ENCODE measurements around the gene PTMS. TPM values are rescaled to one million over a fixed set of nuclear protein-coding genes. Genes with fewer than 3 reads are reported as not detected.

Gene PTMS
- total and polyA plus RNA-seq, 4 donors, result 358 to 584 (median 473) TPM

DNA sequence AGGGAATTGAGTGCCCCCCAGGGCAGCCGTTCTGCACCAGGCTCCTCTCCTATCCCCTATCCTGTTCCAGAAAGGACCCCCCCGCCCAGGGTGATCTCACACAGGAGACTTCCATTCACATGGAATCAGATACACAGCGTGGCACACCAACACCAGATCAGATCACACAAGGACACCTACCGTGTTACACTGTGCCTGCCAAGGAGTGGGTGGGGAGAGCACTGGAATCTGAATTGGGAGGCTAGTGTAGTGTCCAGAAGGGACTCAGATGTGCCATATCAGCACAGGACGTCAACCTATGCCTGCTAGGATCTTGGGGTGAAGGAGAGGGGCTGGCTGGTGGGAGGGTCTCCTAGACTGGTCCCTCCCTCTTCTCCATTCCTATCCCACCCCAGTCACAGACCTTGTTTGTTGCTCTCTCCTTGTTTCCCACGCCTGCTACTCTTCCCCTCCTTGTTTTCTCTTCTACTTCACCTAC is 2.3 kb downstream of the PTMS start:
- intact Hi-C loops (cut with DNase I), result loop anchor here in 1 of 2 donors (5.0 kb wide), 2 partner anchors 104 to 161 kb away; partner anchors contain the start of genes CHD4 and SPSB2
- Histone ChIP-seq H3K27me3 (ENCODE audit: control insufficient read depth in 1 of 2, insufficient read depth in 2 of 2, low read length in 1 of 2) (no peaks in the 10 kb centered on the region), H3K4me3 (ENCODE audit: low read length in 2 of 2) (peak overlapping the region in 1 of 2 donors; percentile 94), H3K4me1 (ENCODE audit: control insufficient read depth in 1 of 2, insufficient read depth in 2 of 2, low read length in 2 of 2) (no peaks in the 10 kb centered on the region), H3K36me3 (ENCODE audit: control insufficient read depth in 1 of 2, insufficient read depth in 2 of 2, low read length in 1 of 2) (peaks cover 0 to 5% of the 10 kb centered on the region in 2 donors), H3K9me3 (ENCODE audit: control insufficient read depth, low read length) (no peaks in the 10 kb centered on the region), H3K27ac (ENCODE audit: low read depth in 1 of 2, low read length in 2 of 2) (peak overlapping the region in 1 of 2 donors; percentile 21)
- ATAC-seq (ENCODE audit: low FRiP score) (no peak), DNase-seq (no peak)
- 7 to 14% methylated on average over 6 of the region's 6 CpGs for WGBS, 2 donors

DNA sequence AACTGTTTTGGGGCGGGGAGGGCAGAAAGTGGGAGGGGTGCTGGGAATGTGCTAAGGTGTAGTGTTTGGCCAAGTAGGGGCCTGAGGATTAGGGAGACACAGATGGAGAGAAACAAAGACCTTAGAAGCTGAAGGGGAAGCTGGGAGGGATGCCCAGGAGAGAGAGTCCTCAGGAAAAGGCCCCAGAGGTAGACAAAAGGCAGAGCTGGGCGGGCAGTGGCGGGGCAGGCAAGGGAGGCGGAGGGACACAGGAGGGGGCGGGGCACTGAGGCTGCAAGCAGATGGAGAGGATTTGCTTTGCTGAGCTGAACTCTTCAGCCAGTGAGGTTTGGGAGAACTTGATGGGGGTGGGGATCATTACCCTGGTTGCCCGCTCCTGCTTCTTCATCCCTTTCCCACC is 2.8 kb downstream of the PTMS start:
- Histone ChIP-seq H3K36me3 (ENCODE audit: control insufficient read depth in 1 of 2, insufficient read depth in 2 of 2, low read length in 1 of 2) (peaks cover 0 to 5% of the 10 kb centered on the region in 2 donors), H3K4me1 (ENCODE audit: control insufficient read depth in 1 of 2, insufficient read depth in 2 of 2, low read length in 2 of 2) (no peaks in the 10 kb centered on the region), H3K27me3 (ENCODE audit: control insufficient read depth in 1 of 2, insufficient read depth in 2 of 2, low read length in 1 of 2) (no peaks in the 10 kb centered on the region), H3K9me3 (ENCODE audit: control insufficient read depth, low read length) (no peaks in the 10 kb centered on the region), H3K4me3 (ENCODE audit: low read length in 2 of 2) (no peak overlapping the region), H3K27ac (ENCODE audit: low read depth in 1 of 2, low read length in 2 of 2) (no peak overlapping the region)
- DNase-seq (peak in 1 of 2 donors; percentile 86), ATAC-seq (ENCODE audit: low FRiP score) (no peak)
- 25 to 35% methylated on average over 6 of the region's 6 CpGs for WGBS, 2 donors
- intact Hi-C loops (cut with DNase I), result loop anchor here in 1 of 2 donors (5.0 kb wide), 2 partner anchors 103 to 162 kb away; partner anchors contain the start of genes CHD4 and SPSB2

DNA sequence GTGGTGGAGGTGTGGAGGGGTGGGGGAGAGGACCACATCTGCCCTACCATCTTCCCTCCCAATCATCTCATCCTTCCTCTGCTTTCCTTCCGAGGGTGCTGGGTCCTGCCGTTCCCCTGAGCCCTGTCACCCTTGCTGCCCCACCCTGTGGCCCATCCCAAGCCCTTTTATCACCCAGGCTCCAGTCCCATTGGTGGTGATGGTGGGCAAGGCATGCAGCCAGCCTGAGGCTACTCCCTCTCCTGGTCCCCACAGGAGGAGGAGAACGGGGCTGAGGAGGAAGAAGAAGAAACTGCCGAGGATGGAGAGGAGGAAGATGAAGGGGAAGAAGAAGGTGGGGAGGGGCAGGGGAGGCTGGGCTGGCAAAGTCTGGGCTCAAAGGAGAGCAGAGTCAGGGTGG is 3.5 kb downstream of the PTMS start:
- Histone ChIP-seq H3K27me3 (ENCODE audit: control insufficient read depth in 1 of 2, insufficient read depth in 2 of 2, low read length in 1 of 2) (no peaks in the 10 kb centered on the region), H3K4me3 (ENCODE audit: low read length in 2 of 2) (no peak overlapping the region), H3K27ac (ENCODE audit: low read depth in 1 of 2, low read length in 2 of 2) (no peak overlapping the region), H3K9me3 (ENCODE audit: control insufficient read depth, low read length) (no peaks in the 10 kb centered on the region), H3K36me3 (ENCODE audit: control insufficient read depth in 1 of 2, insufficient read depth in 2 of 2, low read length in 1 of 2) (peaks cover 0 to 5% of the 10 kb centered on the region in 2 donors), H3K4me1 (ENCODE audit: control insufficient read depth in 1 of 2, insufficient read depth in 2 of 2, low read length in 2 of 2) (no peaks in the 10 kb centered on the region)
- ATAC-seq (ENCODE audit: low FRiP score), result no peak
- intact Hi-C loops (cut with DNase I), result loop anchor here (5.0 to 10.0 kb wide), 3 partner anchors 103 to 162 kb away; partner anchors contain the start of genes CHD4 (in 1 of the 2) and SPSB2 (in 1 of the 2)
- WGBS, 2 donors, result 38 to 52% methylated on average over 4 of the region's 4 CpGs
- DNase-seq, result no peak

DNA sequence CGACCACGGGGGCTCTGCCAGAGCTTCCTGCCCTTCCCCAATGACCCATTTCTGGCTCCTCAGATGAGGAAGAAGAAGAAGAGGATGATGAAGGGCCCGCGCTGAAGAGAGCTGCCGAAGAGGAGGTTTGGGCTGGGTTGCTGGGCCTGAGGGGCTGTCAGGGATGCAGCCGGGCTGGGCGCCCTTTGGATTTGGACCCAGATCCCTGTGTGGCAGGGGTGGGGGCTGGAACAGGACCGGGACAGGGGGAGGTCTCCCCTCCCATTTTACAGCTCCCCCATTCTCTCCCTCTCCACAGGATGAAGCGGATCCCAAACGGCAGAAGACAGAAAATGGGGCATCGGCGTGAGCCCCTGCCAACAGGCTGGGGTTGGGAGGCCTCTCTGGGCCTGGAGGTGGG is 3.9 kb downstream of the PTMS start:
- no peaks in the 10 kb centered on the region for H3K27me3 ChIP-seq (ENCODE audit: control insufficient read depth in 1 of 2, insufficient read depth in 2 of 2, low read length in 1 of 2)
- H3K36me3 ChIP-seq (ENCODE audit: control insufficient read depth in 1 of 2, insufficient read depth in 2 of 2, low read length in 1 of 2), result peaks cover 0 to 5% of the 10 kb centered on the region in 2 donors
- no peaks in the 10 kb centered on the region for H3K4me1 ChIP-seq (ENCODE audit: control insufficient read depth in 1 of 2, insufficient read depth in 2 of 2, low read length in 2 of 2)
- H3K4me3 ChIP-seq (ENCODE audit: low read length in 2 of 2), result no peak overlapping the region
- H3K9me3 ChIP-seq (ENCODE audit: control insufficient read depth, low read length), result no peaks in the 10 kb centered on the region
- ATAC-seq (ENCODE audit: low FRiP score) (no peak), DNase-seq (no peak)
- WGBS, 2 donors, result 78 to 87% methylated on average over 12 of the region's 12 CpGs
- intact Hi-C loops (cut with DNase I), result loop anchor here in 1 of 2 donors (10.0 kb wide), 1 partner anchor 155 kb away; no protein-coding TSS in a partner anchor
- H3K27ac ChIP-seq (ENCODE audit: low read depth in 1 of 2, low read length in 2 of 2), result no peak overlapping the region

DNA sequence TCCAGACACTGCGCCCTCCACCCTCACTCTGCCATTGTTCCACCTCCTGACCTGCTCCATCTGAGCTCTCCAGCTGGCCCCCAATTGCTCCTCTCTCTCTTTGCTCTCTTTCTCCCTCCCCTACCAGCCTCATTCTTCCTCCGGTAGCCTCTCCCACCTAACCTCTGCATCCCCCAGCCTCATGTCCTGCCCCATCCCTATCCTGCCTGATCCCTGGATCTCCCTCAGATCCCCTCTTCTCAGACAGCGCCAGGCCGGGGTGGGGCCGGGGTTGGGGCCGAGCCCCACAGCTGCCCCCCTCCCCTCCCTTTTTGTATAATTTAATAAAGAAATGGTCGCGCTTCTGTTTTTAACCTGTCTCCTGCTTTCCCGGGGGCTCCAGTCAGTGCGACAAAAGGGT is 4.4 kb downstream of the PTMS start:
- no peaks in the 10 kb centered on the region for H3K4me1 ChIP-seq (ENCODE audit: control insufficient read depth in 1 of 2, insufficient read depth in 2 of 2, low read length in 2 of 2)
- ATAC-seq (ENCODE audit: low FRiP score) (no peak), DNase-seq (no peak)
- H3K27ac ChIP-seq (ENCODE audit: low read depth in 1 of 2, low read length in 2 of 2), result no peak overlapping the region
- H3K36me3 ChIP-seq (ENCODE audit: control insufficient read depth in 1 of 2, insufficient read depth in 2 of 2, low read length in 1 of 2), result peaks cover 0 to 5% of the 10 kb centered on the region in 2 donors
- H3K4me3 ChIP-seq (ENCODE audit: low read length in 2 of 2), result no peak overlapping the region
- H3K9me3 ChIP-seq (ENCODE audit: control insufficient read depth, low read length), result no peaks in the 10 kb centered on the region
- intact Hi-C loops (cut with DNase I), result loop anchor here in 1 of 2 donors (10.0 kb wide), 1 partner anchor 156 kb away; no protein-coding TSS in a partner anchor
- no peaks in the 10 kb centered on the region for H3K27me3 ChIP-seq (ENCODE audit: control insufficient read depth in 1 of 2, insufficient read depth in 2 of 2, low read length in 1 of 2)
- WGBS, 2 donors, result 79 to 81% methylated on average over 10 of the region's 10 CpGs

DNA sequence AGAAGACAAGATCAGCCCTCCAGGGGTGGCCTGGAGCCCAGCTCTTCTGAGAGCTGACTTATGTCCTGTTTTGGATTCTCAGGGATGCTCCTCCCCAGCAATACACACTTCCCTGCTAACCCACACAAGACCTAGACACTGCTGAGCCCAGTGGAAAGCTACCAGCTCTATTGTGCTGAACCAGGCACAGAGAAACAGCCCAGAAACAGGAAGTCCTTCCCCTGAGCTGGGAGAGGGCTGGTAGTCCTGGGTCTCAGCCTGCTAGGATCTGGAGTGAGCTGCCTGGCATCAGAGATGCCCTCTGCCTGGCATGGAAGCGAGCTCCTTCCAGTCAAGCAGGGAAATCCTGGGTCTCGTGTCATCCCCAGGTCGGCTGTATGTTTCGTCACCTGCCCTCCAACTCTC is 4.9 kb downstream of the PTMS start:
- Histone ChIP-seq H3K27ac (ENCODE audit: low read depth in 1 of 2, low read length in 2 of 2) (no peak overlapping the region), H3K27me3 (ENCODE audit: control insufficient read depth in 1 of 2, insufficient read depth in 2 of 2, low read length in 1 of 2) (no peaks in the 10 kb centered on the region), H3K4me1 (ENCODE audit: control insufficient read depth in 1 of 2, insufficient read depth in 2 of 2, low read length in 2 of 2) (no peaks in the 10 kb centered on the region), H3K4me3 (ENCODE audit: low read length in 2 of 2) (no peak overlapping the region), H3K36me3 (ENCODE audit: control insufficient read depth in 1 of 2, insufficient read depth in 2 of 2, low read length in 1 of 2) (peaks cover 0 to 5% of the 10 kb centered on the region in 2 donors), H3K9me3 (ENCODE audit: control insufficient read depth, low read length) (no peaks in the 10 kb centered on the region)
- WGBS, 2 donors, result 85 to 88% methylated on average over 4 of the region's 4 CpGs
- ATAC-seq (ENCODE audit: low FRiP score) (no peak), DNase-seq (peak in 1 of 2 donors; percentile 82)
- intact Hi-C loops (cut with DNase I), result loop anchor here in 1 of 2 donors (10.0 kb wide), 1 partner anchor 156 kb away; no protein-coding TSS in a partner anchor

DNA sequence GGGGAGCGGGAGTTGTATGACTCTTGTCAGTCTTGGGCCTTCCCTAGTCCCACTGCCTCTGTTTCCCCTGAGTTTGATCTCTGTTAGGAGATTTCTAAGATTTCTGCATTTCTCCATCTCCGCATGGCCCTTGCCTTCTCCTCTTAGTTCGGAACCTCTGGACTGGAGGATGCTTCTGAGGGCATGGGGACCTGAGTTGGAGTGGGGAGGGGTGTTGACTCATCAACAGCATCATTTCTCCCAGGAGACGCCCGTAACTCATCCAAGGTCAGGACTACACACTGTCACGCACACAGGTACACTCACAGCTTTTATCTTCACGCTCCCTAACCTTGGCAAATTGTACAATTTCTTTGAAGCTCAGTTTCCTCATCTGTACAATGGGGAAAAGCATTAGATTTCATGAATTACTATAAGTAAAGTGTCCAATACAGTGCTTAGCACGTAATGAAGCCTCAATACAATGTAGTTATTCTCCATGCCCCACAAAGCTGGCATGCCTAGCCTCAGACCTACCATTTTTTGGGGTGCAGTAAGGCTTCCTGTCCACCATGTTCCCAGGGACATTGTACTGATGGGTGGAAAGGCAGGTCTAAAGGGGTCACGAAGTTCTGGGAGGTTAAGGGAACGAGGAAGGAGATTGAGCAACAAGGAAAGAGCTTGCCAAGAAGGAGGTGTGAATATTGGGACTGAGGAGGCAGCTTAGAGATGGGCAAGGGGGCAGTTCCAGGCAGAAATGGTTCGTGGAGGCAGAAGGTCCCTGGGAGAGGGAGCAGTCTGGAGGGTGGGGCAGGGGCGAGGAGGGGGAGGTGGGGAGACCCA is 5.6 kb downstream of the PTMS start:
- H3K27me3 ChIP-seq (ENCODE audit: control insufficient read depth in 1 of 2, insufficient read depth in 2 of 2, low read length in 1 of 2), result no peaks in the 10 kb centered on the region
- intact Hi-C loops (cut with DNase I), result loop anchor here in 1 of 2 donors (10.0 kb wide), 1 partner anchor 157 kb away; no protein-coding TSS in a partner anchor
- peaks cover 0 to 5% of the 10 kb centered on the region in 2 donors for H3K36me3 ChIP-seq (ENCODE audit: control insufficient read depth in 1 of 2, insufficient read depth in 2 of 2, low read length in 1 of 2)
- H3K9me3 ChIP-seq (ENCODE audit: control insufficient read depth, low read length), result no peaks in the 10 kb centered on the region
- no peak overlapping the region for H3K27ac ChIP-seq (ENCODE audit: low read depth in 1 of 2, low read length in 2 of 2)
- ATAC-seq (ENCODE audit: low FRiP score), result no peak
- no peak for DNase-seq
- H3K4me3 ChIP-seq (ENCODE audit: low read length in 2 of 2), result no peak overlapping the region
- no peaks in the 10 kb centered on the region for H3K4me1 ChIP-seq (ENCODE audit: control insufficient read depth in 1 of 2, insufficient read depth in 2 of 2, low read length in 2 of 2)
- 75 to 76% methylated on average over 12 of the region's 12 CpGs for WGBS, 2 donors

DNA sequence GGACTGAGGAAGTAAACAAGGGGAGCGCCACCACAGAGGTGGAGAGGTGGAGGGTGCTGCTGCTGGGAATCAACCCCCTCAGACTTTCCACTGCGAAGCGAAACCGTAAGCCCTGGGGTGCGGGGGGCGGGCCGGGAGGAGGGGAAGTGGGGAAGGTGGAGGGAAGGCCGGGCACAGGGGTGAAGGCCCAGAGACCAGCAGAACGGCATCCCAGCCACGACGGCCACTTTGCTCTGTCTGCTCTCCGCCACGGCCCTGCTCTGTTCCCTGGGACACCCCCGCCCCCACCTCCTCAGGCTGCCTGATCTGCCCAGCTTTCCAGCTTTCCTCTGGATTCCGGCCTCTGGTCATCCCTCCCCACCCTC is 6.2 kb downstream of the PTMS start, which contains the start of gene LAG3:
Gene LAG3 (plus strand): TSS at position 190 of the 365 bp plus-strand sequence. CDS start 333 bp downstream, outside the sequence.
- Histone ChIP-seq H3K4me1 (ENCODE audit: control insufficient read depth in 1 of 2, insufficient read depth in 2 of 2, low read length in 2 of 2) (no peaks in the 10 kb centered on the region), H3K36me3 (ENCODE audit: control insufficient read depth in 1 of 2, insufficient read depth in 2 of 2, low read length in 1 of 2) (peaks cover 0 to 5% of the 10 kb centered on the region in 2 donors), H3K4me3 (ENCODE audit: low read length in 2 of 2) (no peak within 1 kb of the TSS), H3K27ac (ENCODE audit: low read depth in 1 of 2, low read length in 2 of 2) (no peak within 1 kb of the TSS), H3K9me3 (ENCODE audit: control insufficient read depth, low read length) (no peaks in the 10 kb centered on the region), H3K27me3 (ENCODE audit: control insufficient read depth in 1 of 2, insufficient read depth in 2 of 2, low read length in 1 of 2) (no peaks in the 10 kb centered on the region)
- DNase-seq, result peak in 1 of 2 donors; percentile 46
- 56 to 58% methylated on average over 10 to 15 of the region's 15 CpGs for WGBS, 2 donors
- no peak for ATAC-seq (ENCODE audit: low FRiP score)
- intact Hi-C loops (cut with DNase I), result loop anchor here in 1 of 2 donors (10.0 kb wide), 1 partner anchor 158 kb away; no protein-coding TSS in a partner anchor
